LNCaP clone FGC (cell line): ENCODE measurements around the gene CGREF1.
"Not testable (repeated sequence)": the region's sequence is repeated elsewhere in the genome, so short reads cannot be mapped to it uniquely, and the experiment has no call there.

ENCODE experiments used
- DNase-seq: peaks from one replicate; pipeline ENCODE4 v3.0.0-alpha.2; 2011; ENCODE audit warnings: low read depth
- H3K4me3 ChIP-seq: 2 replicates; pipeline ENCODE4 v1.5.1; 2011; ENCODE audit warnings: mild to moderate bottlenecking, low read depth, low read length, control low read depth
- CTCF ChIP-seq: IDR thresholded peaks from 2 replicates; pipeline ENCODE4 v1.5.1; 2012; ENCODE audit warnings: mild to moderate bottlenecking; ENCODE audit not compliant: control insufficient read depth, insufficient read depth; ENCODE audit errors: extremely low read depth

Gene CGREF1

GRCh38 chr2:27080603-27080936 lies 38.4 kb downstream of the CGREF1 start:
- no peak overlapping the region for H3K4me3 ChIP-seq
- no peak for DNase-seq
- TF ChIP-seq CTCF = no peak

- no peak overlapping the region for H3K4me3 ChIP-seq
- no peak for DNase-seq
- no peak for TF ChIP-seq CTCF
Observed at GRCh38 chr2:27080140-27080469, 38.8 kb downstream of the CGREF1 start.

GRCh38 chr2:27079233-27080139 lies 39.4 kb downstream of the CGREF1 start:
- no peak for TF ChIP-seq CTCF
- DNase-seq = no peak
- H3K4me3 ChIP-seq = no peak overlapping the region

- TF ChIP-seq CTCF = no peak
- no peak within 1 kb of the TSS for H3K4me3 ChIP-seq
- DNase-seq = no peak
Observed at GRCh38 chr2:27078267-27079194, 40.4 kb downstream of the CGREF1 start, which contains the start of gene EMILIN1. Gene EMILIN1 (plus strand): TSS chr2:27078615. CDS start chr2:27079066, 451 bp downstream.

GRCh38 chr2:27077231-27077630 lies 41.7 kb downstream of the CGREF1 start:
- no peak overlapping the region for H3K4me3 ChIP-seq
- no peak for TF ChIP-seq CTCF
- no peak for DNase-seq

- no peak for DNase-seq
- no peak overlapping the region for H3K4me3 ChIP-seq
- TF ChIP-seq CTCF = no peak
Observed at GRCh38 chr2:27076323-27076722, 42.6 kb downstream of the CGREF1 start.

GRCh38 chr2:27075566-27075871 lies 43.4 kb downstream of the CGREF1 start:
- not testable (repeated sequence) for H3K4me3 ChIP-seq, DNase-seq
